ENCODE results near the gene VGF. TPM values are rescaled to one million over a fixed set of nuclear protein-coding genes. Genes with fewer than 3 reads are reported as not detected.
A peak's percentile ranks its signal among the peaks of the same experiment; 100 is the strongest.
"Not testable (repeated sequence)": the region's sequence is repeated elsewhere in the genome, so short reads cannot be mapped to it uniquely, and the experiment has no call there.

Gene VGF
- total and polyA plus RNA-seq, 2 donors (not counting 3 experiments of a cell fraction or from before 2014, with no cell fraction given), result 0.03 TPM; not detected in 1

- H3K79me2 ChIP-seq (ENCODE audit: control insufficient read depth, insufficient read depth, low read length); dilution Hi-C loops (cut with MboI; ENCODE audit: extremely low pct_ligation_motif_present, low sequenced_read_pairs); FAIRE-seq; intact Hi-C loops (cut with micrococcal nuclease); H3K4me2 ChIP-seq (ENCODE audit: insufficient read depth, low read length); H3K9me3 ChIP-seq (replicated peaks; ENCODE audit: control insufficient read depth, insufficient read depth, low read length); H3K4me3 ChIP-seq (replicated peaks in 1 of 3; ENCODE audit: insufficient read depth in 1 of 3, low read depth in 1 of 3, low read length in 3 of 3); H3K27me3 ChIP-seq (ENCODE audit: control insufficient read depth in 2 of 2, insufficient read depth in 2 of 2, low read length in 2 of 2); BruUV-seq (replicated peaks); H2AFZ ChIP-seq (ENCODE audit: low read depth, low read length); DNase-seq (ENCODE audit: low read depth, low spot score); H4K20me1 ChIP-seq (replicated peaks; ENCODE audit: control insufficient read depth, extremely low read depth, insufficient read depth, low read length); H3K9me1 ChIP-seq (replicated peaks; ENCODE audit: control insufficient read depth, extremely low read depth, insufficient read depth, low read length); H3K36me3 ChIP-seq (ENCODE audit: control insufficient read depth in 2 of 2, extremely low read depth in 1 of 2, insufficient read depth in 2 of 2, low read length in 2 of 2): not testable (repeated sequence)
- ChIA-PET POLR2A (interaction anchor here (4.6 to 8.8 kb wide), 2 partner anchors 10 to 15 kb away, joined by 49 to 132 read pairs; partner anchors contain the start of gene SERPINE1), CTCF (interaction anchor here (1.0 to 3.7 kb wide), 5 partner anchors 9 to 24 kb away, joined by 3 to 25 read pairs (median 6); partner anchors contain the start of gene SERPINE1)
- Histone ChIP-seq H3K9ac (replicated peaks; ENCODE audit: extremely low read depth, insufficient read depth, low read length) (peak overlapping the region; percentile 78), H3K27ac (ENCODE audit: insufficient read depth, low read depth, low read length) (peak overlapping the region; percentile 94), H3K4me1 (ENCODE audit: control insufficient read depth, extremely low read depth, insufficient read depth, low read length) (peaks cover 67% of the 10 kb centered on the region)
Measured at GRCh38 chr7:101113140-101113539, 52.2 kb downstream of the VGF start.

Small RNA genes lying within 50 kb of the gene (microRNA-seq; reads per million reads assigned to microRNA genes)
- gene MIR4653 (ENCODE audit: borderline number of aligned reads, borderline replicate concordance), result not detected

Small RNA genes lying within 50 kb of the gene (small RNA-seq; reads per million reads assigned to genes)
- gene MIR4653 (ENCODE audit: insufficient read depth, insufficient read length, low read depth, low replicate concordance), result not detected

Other genes starting within 250 kb of the VGF start
- gene MUC3A, start 216.0 kb downstream of the VGF start, total RNA-seq, result not detected in 2 replicates
- gene MUC3A, start 216.0 kb downstream of the VGF start, polyA plus RNA-seq, result not detected in 2 replicates
- not detected in 2 replicates for gene MUC12, start 196.0 kb downstream of the VGF start, total RNA-seq
- gene MUC12, start 196.0 kb downstream of the VGF start, polyA plus RNA-seq, result not detected in 2 replicates
- gene MUC17, start 145.5 kb downstream of the VGF start, total RNA-seq, result not detected in 2 replicates
- not detected in 2 replicates for gene MUC17, start 145.5 kb downstream of the VGF start, polyA plus RNA-seq
- gene TRIM56, start 80.1 kb downstream of the VGF start, total RNA-seq, result 21.8 and 25.1 TPM in 2 replicates
- gene TRIM56, start 80.1 kb downstream of the VGF start, polyA plus RNA-seq, result 1.9 and 2.3 TPM in 2 replicates
- 2,296 and 2,645 TPM in 2 replicates for gene SERPINE1, start 38.5 kb downstream of the VGF start, total RNA-seq
- 4,637 and 5,683 TPM in 2 replicates for gene SERPINE1, start 38.5 kb downstream of the VGF start, polyA plus RNA-seq
- gene AP1S1, start 11.1 kb downstream of the VGF start, total RNA-seq, result 70.9 and 93.3 TPM in 2 replicates
- gene AP1S1, start 11.1 kb downstream of the VGF start, polyA plus RNA-seq, result 82.8 and 106 TPM in 2 replicates
- gene NAT16, start 14.7 kb upstream of the VGF start, total RNA-seq, result not detected in 2 replicates
- not detected in 2 replicates for gene NAT16, start 14.7 kb upstream of the VGF start, polyA plus RNA-seq
- not detected in 2 replicates for gene MOGAT3, start 35.5 kb upstream of the VGF start, total RNA-seq
- gene MOGAT3, start 35.5 kb upstream of the VGF start, polyA plus RNA-seq, result not detected in 2 replicates
- gene PLOD3, start 52.0 kb upstream of the VGF start, total RNA-seq, result 161 and 170 TPM in 2 replicates
- gene PLOD3, start 52.0 kb upstream of the VGF start, polyA plus RNA-seq, result 143 and 212 TPM in 2 replicates
- 89.9 and 90.5 TPM in 2 replicates for gene ZNHIT1, start 52.6 kb upstream of the VGF start, total RNA-seq
- 74.1 and 77.1 TPM in 2 replicates for gene ZNHIT1, start 52.6 kb upstream of the VGF start, polyA plus RNA-seq
- 9.3 and 11.3 TPM in 2 replicates for gene CLDN15, start 72.2 kb upstream of the VGF start, total RNA-seq
- gene CLDN15, start 72.2 kb upstream of the VGF start, polyA plus RNA-seq, result 17.7 and 21.1 TPM in 2 replicates
- 132 and 187 TPM in 2 replicates for gene FIS1, start 79.5 kb upstream of the VGF start, total RNA-seq
- 330 and 346 TPM in 2 replicates for gene FIS1, start 79.5 kb upstream of the VGF start, polyA plus RNA-seq
- gene IFT22, start 156.2 kb upstream of the VGF start, total RNA-seq, result 26.1 and 28.7 TPM in 2 replicates
- gene IFT22, start 156.2 kb upstream of the VGF start, polyA plus RNA-seq, result 26.0 and 26.3 TPM in 2 replicates
- not detected in 2 replicates for gene COL26A1, start 197.3 kb upstream of the VGF start, total RNA-seq
- gene COL26A1, start 197.3 kb upstream of the VGF start, polyA plus RNA-seq, result 0.03 TPM in 1 of 2 replicates, not detected in the other

Data from endothelial cell of umbilical vein (primary cell).